Vagina (tissue), 2 donors: ENCODE results near the gene RGS3. TPM values are rescaled to one million over a fixed set of nuclear protein-coding genes. Genes with fewer than 3 reads are reported as not detected.

Experiments used
- DNase-seq, 2 donors: peaks; one replicate each; pipeline ENCODE4 v3.0.0-alpha.2; 2017; ENCODE audit errors: extremely low spot score in 2 of 2
- H3K27ac ChIP-seq: fragments of 200-600 bp; sonication (generic); one replicate; pipeline ENCODE4 v1.5.1; 2019
- H3K27me3 ChIP-seq: fragments of 200-600 bp; sonication (generic); one replicate; pipeline ENCODE4 v1.5.1; 2019
- H3K36me3 ChIP-seq, 2 donors: fragments of 200-600 bp; sonication (generic); one replicate each; pipeline ENCODE4 v1.5.1; 2017 to 2019
- H3K4me1 ChIP-seq: fragments of 200-600 bp; sonication (generic); one replicate; pipeline ENCODE4 v1.5.1; 2019
- H3K4me3 ChIP-seq, 2 donors: fragments of 200-600 bp; sonication (generic); 1 replicate in 1 of 2; 2 replicates in 1 of 2; pipeline ENCODE4 v1.5.1; 2016 to 2019
- H3K9me3 ChIP-seq: fragments of 200-600 bp; sonication (generic); one replicate; pipeline ENCODE4 v1.5.1; 2019
- CTCF ChIP-seq, 3 experiments: fragments of 450-650 bp in 2 of 3; fragments of 200-600 bp in 1 of 3; sonication (generic) in 1 of 3; IDR thresholded peaks; one replicate each; pipeline ENCODE4 v1.5.1; 2017 to 2019; ENCODE audit warnings: antibody characterized with exemption in 3 of 3, mild to moderate bottlenecking in 2 of 3, moderate library complexity in 2 of 3
- POLR2A ChIP-seq, 2 donors: fragments of 450-650 bp; IDR thresholded peaks; one replicate each; pipeline ENCODE4 v1.6.1; 2017; ENCODE audit warnings: antibody characterized with exemption in 2 of 2, mild to moderate bottlenecking in 2 of 2, moderate library complexity in 2 of 2
- POLR2AphosphoS5 ChIP-seq, 2 donors: sonication (generic); formaldehyde crosslinking; IDR thresholded peaks; one replicate each; pipeline ENCODE4 v1.9.0; 2017; ENCODE audit warnings: antibody characterized with exemption in 2 of 2, mild to moderate bottlenecking in 2 of 2, low read depth in 1 of 2; ENCODE audit not compliant: insufficient read depth in 1 of 2
- intact Hi-C: fragments of 100-400 bp; cut with DNase I; formaldehyde crosslinking; loops from one replicate; pipeline ENCODE4 v1.15.1; 2023
- total RNA-seq: library from RNA; depleted of rRNA; stranded (reverse); fragments of >200 nt; gene quantifications from one replicate; pipeline ENCODE4 v1.2.3, GENCODE V29; 2016

Gene RGS3
- total RNA-seq, 1 donor from 2014 or later, result 27.0 TPM

GRCh38 chr9:113568571-113569321 lies 105.2 kb downstream of the RGS3 start:
- intact Hi-C loops, result no loop called here

GRCh38 chr9:113569472-113570060 lies 106.0 kb downstream of the RGS3 start:
- intact Hi-C loops, result no loop called here
- Histone ChIP-seq H3K36me3 (no peaks in the 10 kb centered on the region), H3K4me1 (peaks cover 57% of the 10 kb centered on the region), H3K27ac (no peak overlapping the region), H3K27me3 (no peaks in the 10 kb centered on the region), H3K4me3 (no peak overlapping the region), H3K9me3 (no peaks in the 10 kb centered on the region)
- no peak for TF ChIP-seq POLR2A (IDR thresholded peaks at IDR 0.05)
- no peak for TF ChIP-seq POLR2AphosphoS5 (IDR thresholded peaks at IDR 0.05; ENCODE audit: insufficient read depth in 1 of 2, low read depth in 1 of 2)
- TF ChIP-seq CTCF (IDR thresholded peaks at IDR 0.05), result no peak
- no peak for DNase-seq

More at GRCh38 chr9:113568571-113569321, 105.2 kb downstream of the RGS3 start:
- peaks cover 58% of the 10 kb centered on the region for H3K4me1 ChIP-seq
- H3K36me3 ChIP-seq, result no peaks in the 10 kb centered on the region
- no peak overlapping the region for H3K4me3 ChIP-seq
- DNase-seq, result no peak
- H3K27ac ChIP-seq, result no peak overlapping the region
- H3K9me3 ChIP-seq, result no peaks in the 10 kb centered on the region
- no peak for TF ChIP-seq POLR2A (IDR thresholded peaks at IDR 0.05)
- no peak for TF ChIP-seq CTCF (IDR thresholded peaks at IDR 0.05)
- TF ChIP-seq POLR2AphosphoS5 (IDR thresholded peaks at IDR 0.05; ENCODE audit: insufficient read depth in 1 of 2, low read depth in 1 of 2), result no peak
- no peaks in the 10 kb centered on the region for H3K27me3 ChIP-seq

GRCh38 chr9:113570106-113570505 lies 106.6 kb downstream of the RGS3 start:
- DNase-seq, result no peak
- Histone ChIP-seq H3K4me1 (peaks cover 57% of the 10 kb centered on the region), H3K4me3 (no peak overlapping the region), H3K36me3 (no peaks in the 10 kb centered on the region), H3K27me3 (no peaks in the 10 kb centered on the region), H3K27ac (no peak overlapping the region), H3K9me3 (no peaks in the 10 kb centered on the region)
- TF ChIP-seq POLR2AphosphoS5 (IDR thresholded peaks at IDR 0.05; ENCODE audit: insufficient read depth in 1 of 2, low read depth in 1 of 2) (no peak), CTCF (IDR thresholded peaks at IDR 0.05) (no peak), POLR2A (IDR thresholded peaks at IDR 0.05) (no peak)
- intact Hi-C loops, result no loop called here

GRCh38 chr9:113570749-113571711 lies 107.5 kb downstream of the RGS3 start:
- no peak overlapping the region for H3K27ac ChIP-seq
- no peak overlapping the region for H3K4me3 ChIP-seq
- peaks cover 50% of the 10 kb centered on the region for H3K4me1 ChIP-seq
- no peaks in the 10 kb centered on the region for H3K27me3 ChIP-seq
- intact Hi-C loops, result no loop called here
- H3K9me3 ChIP-seq, result no peaks in the 10 kb centered on the region
- H3K36me3 ChIP-seq, result no peaks in the 10 kb centered on the region
- TF ChIP-seq CTCF (IDR thresholded peaks at IDR 0.05), result no peak
- TF ChIP-seq POLR2A (IDR thresholded peaks at IDR 0.05), result no peak
- no peak for TF ChIP-seq POLR2AphosphoS5 (IDR thresholded peaks at IDR 0.05; ENCODE audit: insufficient read depth in 1 of 2, low read depth in 1 of 2)
- no peak for DNase-seq
